NCI-H146 (cell line): Measurements from ENCODE around the gene POLD1.

Source experiments
- DNase-seq: peaks from one replicate; lab custom pipeline; 2025; lab: John Stamatoyannopoulos, UW

Gene POLD1

GRCh38 chr19:50466706-50467039, 82.5 kb downstream of the POLD1 start:
- no peak for DNase-seq

- no peak for DNase-seq
Observed at GRCh38 chr19:50467566-50467965, 83.4 kb downstream of the POLD1 start.
